Mononuclear cell (primary cell): Measurements from ENCODE around the gene ZNF821. TPM values are rescaled to one million over a fixed set of nuclear protein-coding genes. Genes with fewer than 3 reads are reported as not detected.
"Not testable (repeated sequence)": the region's sequence is repeated elsewhere in the genome, so short reads cannot be mapped to it uniquely, and the experiment has no call there.

Experiments
- H3K27me3 ChIP-seq: 2 replicates; pipeline ENCODE4 v1.6.0; 2011; ENCODE audit warnings: low read length, control low read depth; ENCODE audit not compliant: insufficient read depth
- H3K4me1 ChIP-seq: 2 replicates; pipeline ENCODE4 v1.5.1; 2011; ENCODE audit warnings: mild to moderate bottlenecking, low read length, control low read depth; ENCODE audit not compliant: insufficient read depth
- H3K4me3 ChIP-seq: 2 replicates; pipeline ENCODE4 v1.5.1; 2011; ENCODE audit warnings: mild to moderate bottlenecking, low read length, moderate library complexity
- H3K9me3 ChIP-seq: 2 replicates; pipeline ENCODE4 v1.5.1; 2011; ENCODE audit warnings: low read depth, mild to moderate bottlenecking, control low read depth, low read length
- total RNA-seq: library from RNA; depleted of rRNA; stranded (reverse); fragments of >200 nt; gene quantifications from one replicate; pipeline ENCODE4 v1.2.3, GENCODE V29; 2012

Gene ZNF821
- total RNA-seq, 1 donor = 15.1 TPM

GRCh38 chr16:71831698-71832097, 52.3 kb downstream of the ZNF821 start:
- not testable (repeated sequence) for H3K4me3 ChIP-seq, H3K27me3 ChIP-seq

GRCh38 chr16:71830359-71830758, 53.6 kb downstream of the ZNF821 start:
- Histone ChIP-seq H3K4me3 (no peak overlapping the region), H3K9me3 (no peaks in the 10 kb centered on the region), H3K27me3 (no peaks in the 10 kb centered on the region), H3K4me1 (no peaks in the 10 kb centered on the region)

More at GRCh38 chr16:71831698-71832097, 52.3 kb downstream of the ZNF821 start:
- not testable (repeated sequence) for H3K9me3 ChIP-seq, H3K4me1 ChIP-seq

GRCh38 chr16:71826533-71827017, 57.4 kb downstream of the ZNF821 start:
- no peaks in the 10 kb centered on the region for H3K27me3 ChIP-seq
- H3K9me3 ChIP-seq = no peaks in the 10 kb centered on the region
- no peak overlapping the region for H3K4me3 ChIP-seq
- H3K4me1 ChIP-seq = no peaks in the 10 kb centered on the region

GRCh38 chr16:71817155-71817500, 66.9 kb downstream of the ZNF821 start:
- not testable (repeated sequence) for H3K4me3 ChIP-seq, H3K27me3 ChIP-seq, H3K9me3 ChIP-seq, H3K4me1 ChIP-seq

- no peaks in the 10 kb centered on the region for H3K27me3 ChIP-seq
- peaks cover 27% of the 10 kb centered on the region for H3K4me1 ChIP-seq
- no peaks in the 10 kb centered on the region for H3K9me3 ChIP-seq
Observed at GRCh38 chr16:71811261-71811803, 72.7 kb downstream of the ZNF821 start.

GRCh38 chr16:71810155-71810530, 73.8 kb downstream of the ZNF821 start:
- not testable (repeated sequence) for H3K4me3 ChIP-seq, H3K9me3 ChIP-seq, H3K27me3 ChIP-seq
- H3K4me1 ChIP-seq = peaks cover 36% of the 10 kb centered on the region

More at GRCh38 chr16:71811261-71811803, 72.7 kb downstream of the ZNF821 start:
- no peak overlapping the region for H3K4me3 ChIP-seq

Other genes with a start within 250 kb of the ZNF821 start
- gene PHLPP2, start 159.5 kb downstream of the ZNF821 start, total RNA-seq = 10.4 TPM
- 223 TPM for gene AP1G1, start 75.3 kb downstream of the ZNF821 start, total RNA-seq
- gene ATXN1L, start 38.2 kb downstream of the ZNF821 start, total RNA-seq = 41.0 TPM
- gene IST1, start 11.3 kb upstream of the ZNF821 start, total RNA-seq = 426 TPM
- 0.10 TPM for gene PKD1L3, start 116.2 kb upstream of the ZNF821 start, total RNA-seq
- gene DHODH, start 124.6 kb upstream of the ZNF821 start, total RNA-seq = 0.94 TPM
- 16.1 TPM for gene HP, start 170.3 kb upstream of the ZNF821 start, total RNA-seq
- not detected for gene HPR, start 179.0 kb upstream of the ZNF821 start, total RNA-seq
- 10.9 TPM for gene TXNL4B, start 209.4 kb upstream of the ZNF821 start, total RNA-seq
- gene DHX38, start 209.7 kb upstream of the ZNF821 start, total RNA-seq = 38.0 TPM